GM19395 (cell line): Measurements from ENCODE around the gene GPR161.

Experiments used
- ATAC-seq: cut with Tn5 transposase; IDR thresholded peaks from one replicate; pipeline ENCODE4 v1.9.1; 2021; ENCODE audit warnings: mild to moderate bottlenecking, moderate library complexity; ENCODE audit not compliant: unreplicated experiment

Gene GPR161

DNA sequence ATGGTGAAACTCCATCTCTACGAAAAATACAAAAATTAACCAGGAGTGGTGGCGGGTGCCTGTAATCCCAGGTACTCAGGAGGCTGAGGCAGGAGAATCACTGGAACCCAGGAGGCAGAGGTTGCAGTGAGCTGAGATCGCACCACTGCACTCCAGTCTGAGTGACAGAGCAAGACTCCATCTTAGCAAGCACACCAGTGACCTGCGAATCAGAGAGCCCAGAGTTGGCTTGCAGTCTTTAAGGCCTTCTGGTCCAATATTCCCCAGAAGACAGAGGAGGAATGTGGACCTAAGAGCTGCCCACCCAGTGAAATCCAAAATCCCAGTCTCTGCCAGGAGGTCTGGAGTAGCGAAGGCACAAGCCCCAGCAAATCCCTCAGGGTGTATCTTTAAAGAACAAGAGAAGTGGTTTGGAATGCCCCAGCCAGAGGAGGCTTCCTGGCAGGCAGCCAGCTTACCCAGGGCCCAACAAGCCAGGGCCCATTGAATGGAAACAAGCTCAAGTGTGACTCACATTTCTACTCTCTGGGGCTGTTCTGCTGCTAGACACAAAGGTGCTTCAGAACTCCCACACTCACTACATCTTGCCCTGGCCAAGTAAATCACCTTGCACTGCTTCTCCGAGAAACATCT, 23.9 kb downstream of the GPR161 start:
- ATAC-seq, result no peak

GRCh38 chr1:168110896-168111545, 25.7 kb downstream of the GPR161 start:
- ATAC-seq, result no peak

GRCh38 chr1:168106274-168106673, 30.5 kb downstream of the GPR161 start:
- ATAC-seq, result no peak

DNA sequence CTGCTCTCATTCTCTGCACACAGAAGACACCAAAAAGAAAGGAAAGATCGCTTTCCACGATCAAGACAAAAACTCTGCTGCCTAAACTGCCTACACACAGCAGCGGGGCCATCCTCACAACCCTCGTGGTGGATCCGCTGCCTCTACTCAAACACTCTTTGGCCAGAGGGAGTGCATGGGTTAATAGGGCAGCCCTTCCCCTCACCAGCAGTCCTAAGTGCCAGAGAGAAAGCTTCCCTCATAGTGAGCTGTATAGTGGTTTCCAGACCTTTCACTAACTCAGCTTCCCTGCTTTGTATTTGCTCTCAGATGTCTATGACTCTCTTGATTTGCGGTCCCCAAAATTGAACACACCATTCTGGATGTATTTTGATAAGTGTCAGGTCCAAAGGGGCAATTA, 30.9 kb downstream of the GPR161 start:
- ATAC-seq, result no peak

- no peak for ATAC-seq
Measured at GRCh38 chr1:168104535-168104934, 32.2 kb downstream of the GPR161 start.

- no peak for ATAC-seq
Measured at GRCh38 chr1:168102487-168102886, 34.2 kb downstream of the GPR161 start.

GRCh38 chr1:168101336-168101735, 35.4 kb downstream of the GPR161 start:
- ATAC-seq, result no peak

GRCh38 chr1:168100315-168101002, 36.3 kb downstream of the GPR161 start:
- no peak for ATAC-seq

DNA sequence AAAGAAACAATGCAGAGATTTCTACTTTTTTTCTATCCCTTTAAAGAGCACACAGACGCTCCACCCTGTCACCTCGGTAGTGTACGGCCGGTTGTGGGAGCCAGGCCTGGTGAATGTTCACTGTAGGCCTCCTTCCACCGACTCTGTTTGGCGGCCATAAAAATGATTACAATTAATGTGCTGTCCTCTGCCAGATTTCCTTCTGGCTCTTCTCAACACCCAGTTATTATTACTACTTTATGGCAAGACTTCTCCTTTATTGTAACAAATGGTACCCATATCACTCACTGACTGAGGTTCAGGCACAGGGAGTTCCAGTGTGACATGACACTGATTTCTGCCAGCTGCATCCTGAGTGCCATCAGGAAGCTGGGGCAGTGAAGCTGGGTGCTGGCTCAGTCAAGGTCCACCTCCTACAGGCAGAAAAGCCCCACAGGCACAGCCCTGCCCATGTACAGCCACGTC, 37.4 kb downstream of the GPR161 start:
- no peak for ATAC-seq

GRCh38 chr1:168098534-168099320, 38.0 kb downstream of the GPR161 start:
- ATAC-seq, result no peak

- ATAC-seq, result no peak
Measured at GRCh38 chr1:168097921-168098528, 38.7 kb downstream of the GPR161 start.

- no peak for ATAC-seq
Measured at GRCh38 chr1:168096296-168097165, 40.2 kb downstream of the GPR161 start.

- ATAC-seq, result no peak
Measured at GRCh38 chr1:168095476-168095875, 41.3 kb downstream of the GPR161 start.

- ATAC-seq, result no peak
Measured at GRCh38 chr1:168093616-168094015, 43.1 kb downstream of the GPR161 start.

DNA sequence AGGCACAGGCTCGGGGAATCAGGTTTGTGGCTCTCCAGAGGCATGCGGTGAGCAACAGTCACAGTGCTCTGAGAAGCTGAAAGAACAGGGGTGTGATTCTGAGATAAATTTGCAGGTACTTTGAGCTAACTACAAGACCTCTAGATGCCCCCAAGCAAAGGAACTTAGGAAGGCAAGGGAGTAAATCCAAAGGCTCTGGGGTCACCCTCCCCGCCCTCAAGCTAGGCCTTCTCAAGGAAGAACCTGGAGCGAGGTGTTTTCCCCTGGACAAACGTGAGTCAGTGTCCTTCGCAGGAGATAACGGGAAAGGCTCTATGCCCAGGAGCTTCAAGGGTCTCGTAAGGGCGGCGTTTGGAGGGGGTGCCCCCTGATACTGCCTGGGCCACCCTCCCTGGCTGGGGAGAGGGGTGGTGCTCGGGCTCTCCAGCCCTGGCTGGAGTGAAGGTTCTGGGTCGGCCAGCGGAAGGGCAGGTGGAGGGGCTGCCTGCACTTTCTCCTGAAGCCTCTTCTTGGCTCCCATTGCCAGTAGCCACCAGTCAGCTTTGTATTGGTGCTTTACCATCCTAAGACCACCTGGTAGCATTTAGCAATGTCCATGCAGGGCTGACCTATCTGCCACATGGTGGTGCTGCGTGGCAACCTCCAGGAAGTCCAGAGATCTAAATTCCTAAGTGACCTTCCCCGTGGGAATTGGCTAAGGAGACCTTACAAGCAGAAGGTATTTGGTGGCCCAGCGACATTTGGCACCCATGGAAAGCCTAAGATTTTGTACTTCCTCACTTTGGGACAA, 44.0 kb downstream of the GPR161 start:
- ATAC-seq, result no peak

DNA sequence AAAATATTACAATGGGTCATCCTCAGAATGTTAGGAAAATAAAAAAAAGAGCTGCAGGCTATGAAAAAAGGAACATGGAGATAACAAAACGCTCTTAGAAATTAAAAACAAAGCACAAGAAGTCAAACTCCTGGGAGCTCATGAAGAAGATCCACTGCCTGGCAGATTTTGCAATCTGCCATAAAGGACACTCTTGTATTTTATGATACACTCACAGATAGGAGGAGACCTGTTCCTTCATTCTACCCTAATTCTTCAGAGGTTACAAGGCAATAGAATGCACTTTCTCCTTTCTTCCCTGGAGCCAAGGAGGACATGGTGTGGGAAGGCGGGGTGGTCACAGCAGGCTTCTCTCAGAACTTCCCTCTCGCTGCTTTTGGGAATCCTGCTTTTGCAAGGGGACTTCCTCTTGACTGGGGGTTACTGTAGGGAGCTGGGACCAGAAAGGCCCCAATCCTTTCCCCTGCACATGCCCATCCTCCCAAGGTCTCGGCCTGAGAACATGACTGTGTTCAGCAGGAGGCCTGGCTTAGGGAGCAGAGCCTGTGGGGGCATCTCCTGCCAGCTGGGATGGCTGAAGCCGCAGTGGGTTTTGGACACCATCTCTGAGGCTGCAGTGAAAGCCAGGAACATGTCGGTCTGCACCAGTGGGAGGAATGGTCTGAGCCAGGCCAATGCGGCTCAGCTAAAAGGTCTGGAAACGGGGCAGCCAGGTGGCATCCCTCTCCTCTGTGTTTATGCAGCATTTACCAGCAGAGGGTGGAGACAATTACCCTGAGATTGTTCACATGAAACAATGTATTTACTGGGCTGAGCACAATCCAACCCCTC, 44.8 kb downstream of the GPR161 start:
- ATAC-seq, result no peak

GRCh38 chr1:168091063-168091462, 45.7 kb downstream of the GPR161 start:
- ATAC-seq, result no peak

- ATAC-seq, result no peak
Measured at GRCh38 chr1:168090395-168090794, 46.3 kb downstream of the GPR161 start.
